C4-2B (cell line): ENCODE results near the gene MUC6.

Experiments used
- ZFX ChIP-seq: fragments of 450-650 bp; IDR thresholded peaks from 2 replicates; pipeline ENCODE4 v1.6.1; 2017
- TF ChIP-seq, protein P1 (sequence below): fragments of 450-650 bp; conservative IDR thresholded peaks from 2 replicates; pipeline ENCODE4 v1.5.1; 2017; ENCODE audit warnings: mild to moderate bottlenecking

DNA sequence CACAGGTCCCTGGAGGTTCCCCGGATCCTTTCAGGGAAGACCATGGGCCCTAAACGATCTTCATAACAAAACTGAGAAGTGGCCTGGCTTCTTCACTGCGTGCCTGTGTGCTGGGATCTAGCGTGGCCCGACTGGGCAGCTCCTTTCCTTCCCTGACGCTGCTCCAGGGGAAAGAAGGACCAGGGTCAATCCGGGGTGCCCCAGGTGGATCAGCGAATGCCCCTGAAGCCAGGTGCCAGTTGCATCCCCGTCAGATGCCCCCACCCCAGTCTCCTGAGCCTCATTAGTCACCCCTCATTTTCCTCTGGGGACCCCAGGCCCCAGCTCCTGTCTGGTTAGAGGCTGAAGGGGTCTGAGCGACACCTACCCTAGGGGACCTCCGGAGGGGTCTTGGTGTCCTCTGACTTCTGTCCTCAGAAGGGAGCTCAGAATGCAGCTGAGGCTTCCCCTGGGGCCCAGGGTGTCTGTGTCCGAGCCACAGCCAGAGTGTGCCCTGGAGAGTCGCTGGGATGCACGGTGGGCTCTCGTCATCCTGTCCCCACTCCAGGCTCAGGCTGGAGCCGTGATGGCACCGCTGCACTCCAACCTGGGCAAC lies 18.7 kb upstream of the MUC6 start:
- TF ChIP-seq, protein P1, sequence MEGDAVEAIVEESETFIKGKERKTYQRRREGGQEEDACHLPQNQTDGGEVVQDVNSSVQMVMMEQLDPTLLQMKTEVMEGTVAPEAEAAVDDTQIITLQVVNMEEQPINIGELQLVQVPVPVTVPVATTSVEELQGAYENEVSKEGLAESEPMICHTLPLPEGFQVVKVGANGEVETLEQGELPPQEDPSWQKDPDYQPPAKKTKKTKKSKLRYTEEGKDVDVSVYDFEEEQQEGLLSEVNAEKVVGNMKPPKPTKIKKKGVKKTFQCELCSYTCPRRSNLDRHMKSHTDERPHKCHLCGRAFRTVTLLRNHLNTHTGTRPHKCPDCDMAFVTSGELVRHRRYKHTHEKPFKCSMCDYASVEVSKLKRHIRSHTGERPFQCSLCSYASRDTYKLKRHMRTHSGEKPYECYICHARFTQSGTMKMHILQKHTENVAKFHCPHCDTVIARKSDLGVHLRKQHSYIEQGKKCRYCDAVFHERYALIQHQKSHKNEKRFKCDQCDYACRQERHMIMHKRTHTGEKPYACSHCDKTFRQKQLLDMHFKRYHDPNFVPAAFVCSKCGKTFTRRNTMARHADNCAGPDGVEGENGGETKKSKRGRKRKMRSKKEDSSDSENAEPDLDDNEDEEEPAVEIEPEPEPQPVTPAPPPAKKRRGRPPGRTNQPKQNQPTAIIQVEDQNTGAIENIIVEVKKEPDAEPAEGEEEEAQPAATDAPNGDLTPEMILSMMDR = no peak
- no peak for TF ChIP-seq ZFX
